Left ventricle myocardium inferior (tissue), 1 donor: Measurements from ENCODE around the gene STAC3. TPM values are rescaled to one million over a fixed set of nuclear protein-coding genes. Genes with fewer than 3 reads are reported as not detected.

Source experiments
- DNase-seq: peaks from one replicate; pipeline ENCODE4 v3.0.0-alpha.2; 2020
- H3K27ac ChIP-seq: fragments of 200-600 bp; replicated peaks from 2 replicates; pipeline ENCODE4 v1.8.0; 2021
- H3K27me3 ChIP-seq: fragments of 200-600 bp; 2 replicates; pipeline ENCODE4 v1.8.0; 2021; ENCODE audit warnings: low read depth
- H3K36me3 ChIP-seq: fragments of 200-600 bp; 2 replicates; pipeline ENCODE4 v1.8.0; 2021
- H3K4me1 ChIP-seq: fragments of 200-600 bp; 2 replicates; pipeline ENCODE4 v1.8.0; 2021
- H3K4me3 ChIP-seq: fragments of 200-600 bp; 2 replicates; pipeline ENCODE4 v1.8.0; 2021; ENCODE audit warnings: mild to moderate bottlenecking, moderate library complexity
- H3K9me3 ChIP-seq: fragments of 200-600 bp; replicated peaks from 2 replicates; pipeline ENCODE4 v1.8.0; 2021
- CTCF ChIP-seq: fragments of 200-600 bp; IDR thresholded peaks from 2 replicates; pipeline ENCODE4 v1.8.0; 2021; ENCODE audit warnings: antibody characterized with exemption, mild to moderate bottlenecking, borderline replicate concordance
- intact Hi-C: fragments of 100-400 bp; cut with micrococcal nuclease; formaldehyde crosslinking; loops from one replicate; pipeline ENCODE4 v1.11.0; 2022
- total RNA-seq: library from RNA; stranded (reverse); fragmentation: NEBNext Ultra II Directional; extraction: Animal tissue kit (Norgen Biotek cat#: 25700); gene quantifications from one replicate; pipeline ENCODE4 v1.2.1, GENCODE V29; 2021
- donor health status: DM: no; HTN: yes; CAD: no; lungs with severe emphysema.

The STAC3 gene
- total RNA-seq, 1 donor from 2014 or later = 0.69 TPM

- H3K27me3 ChIP-seq = peaks cover 11% of the 10 kb centered on the region
- no peak overlapping the region for H3K4me3 ChIP-seq
- no peak overlapping the region for H3K27ac ChIP-seq
- H3K36me3 ChIP-seq = peaks cover 61% of the 10 kb centered on the region
- H3K4me1 ChIP-seq = peaks cover 57% of the 10 kb centered on the region
- intact Hi-C loops = no loop called here
- no peak for TF ChIP-seq CTCF
- H3K9me3 ChIP-seq = no peaks in the 10 kb centered on the region
- no peak for DNase-seq
Measured at GRCh38 chr12:57210461-57210860, 40.5 kb downstream of the STAC3 start.

DNA sequence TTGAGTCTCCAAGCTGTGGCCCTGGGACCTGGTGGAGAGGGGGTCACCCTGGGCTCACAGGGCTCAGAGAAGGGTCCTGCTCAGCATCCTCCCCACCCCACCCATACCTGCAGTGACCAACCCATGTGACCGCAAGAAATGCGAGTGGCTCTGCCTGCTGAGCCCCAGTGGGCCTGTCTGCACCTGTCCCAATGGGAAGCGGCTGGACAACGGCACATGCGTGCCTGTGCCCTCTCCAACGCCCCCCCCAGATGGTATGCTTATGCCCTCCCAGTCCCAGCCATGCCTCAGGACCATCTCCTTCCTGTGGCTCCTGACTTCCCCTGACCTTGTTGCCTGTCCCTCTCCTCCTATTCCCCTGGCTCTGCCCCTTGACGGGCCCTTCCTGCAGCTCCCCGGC is 41.1 kb downstream of the STAC3 start:
- H3K27me3 ChIP-seq = peaks cover 5% of the 10 kb centered on the region
- peaks cover 67% of the 10 kb centered on the region for H3K36me3 ChIP-seq
- H3K4me1 ChIP-seq = peaks cover 52% of the 10 kb centered on the region
- no peaks in the 10 kb centered on the region for H3K9me3 ChIP-seq
- no peak for TF ChIP-seq CTCF
- intact Hi-C loops = no loop called here
- H3K27ac ChIP-seq = peak overlapping the region; percentile 80
- DNase-seq = no peak
- H3K4me3 ChIP-seq = no peak overlapping the region

DNA sequence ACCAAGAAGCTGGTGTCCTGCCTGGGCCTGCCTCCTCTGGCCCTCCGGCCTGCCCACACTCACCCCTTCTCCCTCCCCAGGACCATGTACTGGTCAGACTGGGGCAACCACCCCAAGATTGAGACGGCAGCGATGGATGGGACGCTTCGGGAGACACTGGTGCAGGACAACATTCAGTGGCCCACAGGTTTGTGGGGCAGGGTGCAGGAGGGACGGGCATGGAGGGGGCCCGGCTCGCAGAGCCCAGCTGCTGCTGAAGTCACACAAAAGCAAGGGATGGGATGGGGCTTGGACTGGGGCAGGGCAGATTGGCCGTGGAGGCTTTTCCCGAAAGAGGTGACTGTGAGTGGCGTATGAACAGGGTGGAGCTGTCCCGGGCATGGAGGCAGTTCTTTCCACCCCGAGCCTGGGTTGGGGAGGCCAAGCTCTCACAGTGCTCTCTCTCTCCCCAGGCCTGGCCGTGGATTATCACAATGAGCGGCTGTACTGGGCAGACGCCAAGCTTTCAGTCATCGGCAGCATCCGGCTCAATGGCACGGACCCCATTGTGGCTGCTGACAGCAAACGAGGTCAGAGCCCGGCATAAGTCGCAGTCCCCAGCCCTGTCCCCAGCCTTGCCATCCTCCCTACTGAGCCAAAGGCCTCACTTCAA is 42.2 kb downstream of the STAC3 start:
- peak; percentile 84 for DNase-seq
- peak overlapping the region; percentile 80 for H3K27ac ChIP-seq
- TF ChIP-seq CTCF = no peak
- H3K4me3 ChIP-seq = no peak overlapping the region
- no peaks in the 10 kb centered on the region for H3K9me3 ChIP-seq
- intact Hi-C loops = no loop called here
- H3K4me1 ChIP-seq = peaks cover 41% of the 10 kb centered on the region
- H3K36me3 ChIP-seq = peaks cover 78% of the 10 kb centered on the region
- no peaks in the 10 kb centered on the region for H3K27me3 ChIP-seq

GRCh38 chr12:57207731-57208630 is 43.0 kb downstream of the STAC3 start:
- peak overlapping the region; percentile 80 for H3K27ac ChIP-seq
- DNase-seq = no peak
- intact Hi-C loops = no loop called here

DNA sequence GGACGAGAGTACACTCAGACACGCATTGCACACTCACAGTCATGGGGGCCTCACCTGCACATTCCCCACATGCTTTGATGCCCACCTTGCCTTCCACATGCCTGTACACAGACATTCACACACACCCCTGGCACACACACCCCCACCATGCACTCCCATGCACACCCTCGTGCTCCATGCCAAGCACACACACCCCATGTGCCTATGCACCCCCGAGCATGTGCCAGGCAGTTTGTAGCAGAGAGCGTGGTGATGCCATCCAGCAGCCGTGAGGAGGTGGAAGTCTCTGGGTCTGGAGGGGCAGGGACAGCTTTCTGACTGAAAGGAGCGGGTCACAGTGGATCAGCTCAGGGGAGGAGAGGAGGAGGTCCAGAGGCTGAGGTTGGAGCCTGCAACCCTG is 45.1 kb downstream of the STAC3 start:
- Histone ChIP-seq H3K9me3 (no peaks in the 10 kb centered on the region), H3K36me3 (peaks cover 88% of the 10 kb centered on the region), H3K4me3 (no peak overlapping the region), H3K4me1 (peaks cover 27% of the 10 kb centered on the region), H3K27ac (no peak overlapping the region), H3K27me3 (no peaks in the 10 kb centered on the region)
- intact Hi-C loops = no loop called here
- DNase-seq = no peak
- TF ChIP-seq CTCF = no peak

More at GRCh38 chr12:57207731-57208630, 43.0 kb downstream of the STAC3 start:
- Histone ChIP-seq H3K27me3 (no peaks in the 10 kb centered on the region), H3K4me1 (peaks cover 33% of the 10 kb centered on the region), H3K9me3 (no peaks in the 10 kb centered on the region), H3K4me3 (no peak overlapping the region), H3K36me3 (peaks cover 86% of the 10 kb centered on the region)
- no peak for TF ChIP-seq CTCF
